Stimulated activated CD8-positive, alpha-beta memory T cell treated with anti-CD3 and anti-CD28 coated beads, Interleukin-4, amount 100 ng/mL, for 48 hours (primary cell): ENCODE results near the gene HECW1.
A peak's percentile ranks its signal among the peaks of the same experiment; 100 is the strongest.
"Not testable (repeated sequence)": the region's sequence is repeated elsewhere in the genome, so short reads cannot be mapped to it uniquely, and the experiment has no call there.

ENCODE experiments used
- DNase-seq: peaks from one replicate; pipeline ENCODE4 v3.0.0-alpha.2; 2020

HECW1 gene

DNA sequence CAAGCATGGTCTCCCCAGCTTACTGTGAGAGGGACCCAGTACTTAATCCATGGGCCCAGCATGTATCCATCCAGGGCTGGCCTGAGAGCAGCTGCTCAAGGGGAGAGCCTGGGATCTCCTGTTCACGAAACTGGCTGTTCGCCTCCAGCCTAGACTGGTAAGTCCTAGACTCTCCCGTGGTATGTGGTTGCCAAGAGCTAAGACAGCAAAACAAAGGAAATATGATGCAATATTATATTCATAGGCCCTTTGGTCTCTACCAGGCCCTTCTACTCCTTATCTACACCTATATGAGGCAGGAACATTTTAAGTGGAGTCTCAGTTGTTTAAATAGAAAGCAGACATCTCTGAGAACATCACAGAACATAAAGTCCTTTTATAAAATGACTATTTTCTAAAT is 441.6 kb downstream of the HECW1 start:
- DNase-seq: no peak

- no peak for DNase-seq
Observed at GRCh38 chr7:43554423-43554822, 442.0 kb downstream of the HECW1 start.

- no peak for DNase-seq
Observed at GRCh38 chr7:43557831-43558495, 445.5 kb downstream of the HECW1 start.

DNA sequence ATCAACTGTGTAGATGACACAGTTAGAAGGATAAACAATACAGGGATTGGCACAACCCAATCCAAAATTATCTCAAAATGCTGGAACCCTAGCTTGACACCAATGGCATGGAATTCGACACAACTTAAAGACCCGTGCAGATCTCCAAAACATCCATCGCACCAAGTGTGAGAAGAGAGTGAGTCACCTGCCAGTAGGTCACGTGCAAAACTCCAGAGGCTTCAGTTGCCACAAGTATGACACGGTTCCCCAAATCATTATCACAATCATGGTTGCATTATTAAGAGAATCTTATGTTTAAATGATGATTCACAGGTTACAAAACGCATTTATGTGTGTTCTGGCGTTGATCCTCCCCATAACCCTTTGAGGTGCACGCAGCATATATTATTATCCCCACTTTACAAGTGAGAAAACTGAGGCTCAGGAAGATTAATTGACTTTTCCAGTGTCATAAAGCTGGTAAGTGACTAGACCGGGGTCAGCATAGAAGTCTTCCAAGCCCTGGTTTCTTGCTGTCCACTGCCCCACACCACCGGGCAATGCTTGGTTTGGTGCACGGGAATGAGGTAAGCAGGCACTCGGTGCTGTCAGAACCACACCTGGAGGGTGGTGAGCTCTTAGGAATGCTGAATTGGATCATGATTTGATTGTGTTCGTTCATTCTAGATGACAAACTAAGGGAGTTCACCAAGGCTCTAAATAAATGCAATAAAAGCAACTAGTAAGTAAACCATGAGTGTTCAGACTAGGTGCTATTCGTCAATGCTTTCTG is 446.9 kb downstream of the HECW1 start:
- no peak for DNase-seq

- DNase-seq: no peak
Observed at GRCh38 chr7:43559946-43560335, 447.5 kb downstream of the HECW1 start.

DNA sequence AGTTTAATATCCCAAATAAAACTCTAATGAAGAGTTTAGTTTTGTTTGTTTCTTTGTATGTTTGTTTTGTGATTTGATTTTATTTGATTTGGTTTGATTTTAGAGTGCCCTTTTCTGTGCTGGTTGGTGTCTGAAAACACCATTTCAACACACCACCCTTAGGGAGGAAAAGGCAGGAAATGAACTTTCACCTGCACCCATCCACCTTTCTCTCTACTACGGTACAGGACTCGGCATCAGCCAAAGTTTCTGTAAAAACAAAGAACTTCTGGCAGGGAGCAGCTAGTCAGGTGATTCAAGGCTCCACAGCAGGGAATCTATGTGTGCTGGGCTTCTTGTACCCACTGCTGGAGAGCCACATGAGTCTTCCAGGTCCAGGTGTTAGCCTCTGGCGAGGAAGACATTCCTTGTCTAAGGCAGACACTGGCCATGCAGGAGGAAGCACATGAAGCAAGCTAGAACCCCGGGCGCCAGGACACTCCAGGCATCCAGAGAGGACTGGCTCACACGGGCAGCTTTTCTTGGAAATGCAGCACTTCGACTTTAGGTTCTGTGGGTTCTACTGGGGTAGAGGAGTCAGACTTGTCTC is 448.4 kb downstream of the HECW1 start:
- DNase-seq: no peak

DNA sequence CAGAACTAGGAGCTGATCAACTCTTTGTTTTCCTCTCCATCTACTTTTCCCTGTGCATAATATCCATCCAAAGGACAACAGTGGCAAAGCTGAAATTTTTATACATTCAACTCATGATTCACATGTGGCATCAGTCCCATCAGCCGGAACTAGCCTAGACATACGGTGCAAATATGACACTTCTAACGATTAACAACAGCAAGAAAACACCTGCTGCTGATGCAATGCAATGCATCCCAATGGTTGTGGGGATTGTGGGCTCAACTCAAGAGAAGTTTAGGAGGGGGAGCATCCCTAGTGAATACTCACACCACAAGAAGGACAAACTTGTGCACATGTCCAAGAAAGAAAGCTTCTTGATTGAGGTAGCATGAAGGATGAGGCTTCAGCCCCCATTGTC is 449.9 kb downstream of the HECW1 start:
- DNase-seq: no peak

GRCh38 chr7:43565786-43566185 is 453.3 kb downstream of the HECW1 start:
- no peak for DNase-seq

DNA sequence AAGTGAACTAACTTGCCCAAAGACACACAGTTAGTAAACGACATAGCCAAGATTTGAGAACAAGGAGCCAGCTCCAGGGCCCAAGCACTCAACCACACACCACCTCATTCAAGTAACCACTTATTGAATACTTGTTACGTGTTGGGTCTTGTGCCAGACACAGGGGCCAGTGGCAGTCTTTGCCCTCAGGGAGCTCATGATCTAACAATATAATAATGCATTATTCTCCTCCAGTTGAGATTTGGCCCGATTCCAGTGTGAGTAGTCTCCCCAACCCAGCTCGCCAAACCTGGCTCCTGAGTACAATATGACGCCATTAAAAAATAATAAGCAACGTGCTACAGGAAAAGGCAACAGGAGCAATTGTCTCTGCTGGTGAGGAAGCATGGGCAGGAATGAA is 456.1 kb downstream of the HECW1 start:
- no peak for DNase-seq

GRCh38 chr7:43569424-43569823 is 457.0 kb downstream of the HECW1 start:
- DNase-seq: no peak

- DNase-seq: no peak
Observed at GRCh38 chr7:43570688-43571365, 458.4 kb downstream of the HECW1 start.

GRCh38 chr7:43572516-43573049 is 460.1 kb downstream of the HECW1 start:
- peak; percentile 54 for DNase-seq

DNA sequence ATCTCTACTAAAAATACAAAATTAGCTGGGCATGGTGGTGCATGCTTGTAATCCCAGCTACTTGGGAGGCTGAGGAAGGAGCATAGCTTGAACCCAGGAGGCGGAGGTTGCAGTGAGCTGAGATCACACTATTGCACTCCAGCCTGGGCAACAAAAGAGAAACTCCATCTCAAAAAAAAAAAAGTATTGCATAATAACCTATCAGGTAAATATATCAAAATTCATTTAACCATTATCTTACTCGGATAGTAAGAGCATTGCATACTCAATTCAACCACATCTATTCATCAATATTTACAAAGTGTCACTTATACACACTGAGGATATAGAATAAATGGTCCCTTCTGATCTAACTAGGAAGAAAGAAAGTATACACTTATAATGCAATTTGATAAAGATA is 461.4 kb downstream of the HECW1 start:
- DNase-seq: not testable (repeated sequence)

- DNase-seq: no peak
Observed at GRCh38 chr7:43575506-43575905, 463.1 kb downstream of the HECW1 start.

DNA sequence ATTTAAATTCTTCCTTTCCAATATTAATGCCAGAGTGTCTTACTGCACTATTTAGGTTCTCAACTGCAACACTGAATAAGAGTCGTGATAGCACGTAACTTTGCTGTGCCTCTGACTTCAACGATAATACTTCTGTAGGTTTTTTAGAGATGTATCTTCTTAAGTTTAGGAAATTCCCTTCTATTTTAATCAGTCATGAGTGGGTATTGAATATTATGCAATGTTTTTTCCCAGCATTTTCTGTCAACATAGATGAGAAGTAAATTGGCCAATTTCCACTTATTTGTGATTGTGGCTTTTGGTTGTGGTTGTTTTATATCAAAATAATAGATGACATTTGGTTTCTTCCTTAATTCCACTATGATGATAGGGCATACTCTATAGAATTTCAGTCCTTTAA is 463.8 kb downstream of the HECW1 start:
- no peak for DNase-seq

DNA sequence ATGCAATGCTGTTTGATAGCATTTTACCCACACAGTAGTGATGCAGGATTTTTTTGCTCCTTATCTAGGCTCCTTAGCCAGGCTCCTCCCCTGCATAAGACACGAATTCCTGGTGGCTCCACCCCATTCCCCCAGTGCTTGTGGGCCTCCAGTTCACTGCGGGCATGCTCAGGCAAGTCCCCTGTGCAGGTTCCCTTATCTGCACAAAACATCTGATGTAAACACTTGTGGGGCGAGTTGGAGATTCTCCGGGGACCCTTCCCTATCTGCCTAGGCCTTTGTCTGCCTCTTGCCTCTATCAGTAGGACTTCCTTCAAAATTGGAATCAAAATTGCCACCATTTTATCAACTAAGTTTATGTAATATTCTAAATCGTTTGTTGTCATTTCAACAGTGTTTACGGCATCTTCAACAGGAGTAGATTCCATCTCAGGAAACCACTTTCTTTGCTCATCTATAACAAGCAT is 465.1 kb downstream of the HECW1 start:
- DNase-seq: no peak

DNA sequence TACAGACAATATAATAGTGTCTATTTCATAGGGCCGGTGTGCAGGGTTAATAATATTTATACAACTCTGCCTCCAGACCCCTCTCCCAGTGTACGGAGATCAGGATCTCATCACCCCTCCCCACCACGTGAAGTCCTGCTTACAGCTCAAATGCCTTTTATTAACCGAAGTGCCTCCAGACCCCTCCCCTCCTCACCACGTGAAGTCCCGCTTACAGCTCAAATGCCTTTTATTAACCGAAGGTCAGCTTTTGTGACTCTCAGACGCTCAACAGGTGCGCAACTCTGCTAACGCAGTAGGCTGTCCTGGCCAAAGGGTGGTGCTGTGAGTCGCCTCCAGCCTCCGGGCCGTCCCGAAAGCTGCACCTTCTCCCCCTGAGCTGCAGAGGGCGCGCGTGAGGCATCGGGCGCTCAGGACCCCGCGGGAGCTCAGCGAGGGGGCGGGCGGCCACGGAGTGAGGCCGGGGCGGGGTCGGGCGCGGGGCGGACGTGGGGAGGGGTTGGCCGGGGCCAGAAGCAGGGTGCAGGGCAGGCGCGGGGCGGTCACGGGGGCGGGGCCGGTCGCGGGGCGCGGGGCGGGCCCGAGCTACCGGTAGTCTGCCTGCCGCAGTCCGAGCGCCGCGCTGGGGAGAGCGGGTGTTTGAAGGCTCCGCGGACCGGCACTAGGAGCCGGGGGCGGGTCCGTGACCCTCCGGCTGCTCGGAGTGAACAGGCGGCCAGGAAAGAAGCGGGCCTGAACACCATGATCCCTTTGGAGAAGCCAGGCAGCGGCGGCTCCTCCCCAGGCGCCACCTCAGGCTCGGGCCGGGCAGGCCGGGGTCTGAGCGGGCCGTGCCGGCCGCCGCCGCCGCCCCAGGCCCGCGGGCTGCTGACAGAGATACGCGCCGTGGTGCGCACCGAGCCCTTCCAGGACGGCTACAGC is 470.3 kb downstream of the HECW1 start, which contains the start of gene STK17A:
Gene STK17A, plus strand, starts transcription at position 606 of the 921 bp plus-strand sequence. Its CDS starts 136 bp downstream, at position 742.
- DNase-seq: peak; percentile 92

DNA sequence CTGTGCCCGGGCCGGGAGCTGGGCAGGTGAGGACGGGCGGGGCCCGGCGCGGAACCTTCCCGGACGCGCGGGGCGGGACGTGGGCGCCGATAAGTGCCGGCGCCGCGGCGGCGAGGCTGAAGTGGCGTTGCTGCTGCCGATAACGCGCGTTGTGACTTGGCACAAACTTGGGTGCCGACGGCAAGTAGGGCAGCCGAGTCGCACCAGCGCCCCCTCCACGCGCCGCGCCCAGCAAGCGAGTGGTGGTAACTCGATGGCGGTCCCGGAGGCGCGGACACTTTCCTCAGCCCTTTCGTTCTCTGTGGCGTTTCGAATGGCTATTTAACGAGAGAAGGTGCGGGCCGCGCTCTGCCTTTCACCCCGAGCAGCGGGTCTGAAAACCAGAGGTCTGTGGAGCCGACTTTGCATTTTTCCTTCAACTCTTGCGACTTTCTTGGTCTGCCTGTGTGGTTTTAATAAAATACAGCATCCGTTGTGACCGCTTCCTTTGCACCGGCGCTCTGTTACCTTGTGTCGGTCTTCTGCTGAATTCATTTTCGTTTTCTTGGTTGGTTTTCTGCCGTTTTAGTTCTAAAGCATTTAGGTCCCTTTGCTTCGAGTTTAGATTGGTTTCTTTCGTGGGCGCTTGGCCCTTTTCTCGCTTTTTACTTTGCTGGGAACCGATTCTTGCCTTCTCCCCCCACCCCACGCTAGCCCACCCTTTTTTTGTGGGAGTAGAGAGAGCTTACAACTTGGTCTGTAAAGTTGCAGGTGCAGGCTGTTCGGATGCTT is 471.2 kb downstream of the HECW1 start:
- peak; percentile 77 for DNase-seq

GRCh38 chr7:43584195-43584586 is 471.7 kb downstream of the HECW1 start:
- peak; percentile 43 for DNase-seq

DNA sequence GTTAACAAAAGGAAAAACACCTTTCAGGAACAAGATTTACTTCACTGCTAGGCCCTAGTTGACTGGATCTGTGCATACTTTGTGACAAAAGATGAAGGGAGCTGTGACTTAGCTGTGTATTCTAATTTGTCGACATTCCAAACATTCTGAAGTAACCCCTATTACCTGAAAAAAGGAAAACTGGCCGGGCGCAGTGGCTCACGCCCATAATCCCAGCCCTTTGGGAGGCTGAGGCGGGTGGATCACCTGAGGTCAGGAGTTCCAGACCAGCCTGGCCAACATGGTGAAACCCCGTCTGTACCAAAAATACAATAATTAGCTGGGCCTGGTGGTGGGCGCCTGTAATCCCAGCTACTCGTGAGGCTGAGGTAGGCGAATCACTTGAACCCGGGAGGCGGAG is 472.3 kb downstream of the HECW1 start:
- not testable (repeated sequence) for DNase-seq

GRCh38 chr7:43585562-43585961 is 473.1 kb downstream of the HECW1 start:
- no peak for DNase-seq
